A549 treated with CORT108297 at 1 μM for 4 hours (cell line): ENCODE results near the gene NEIL3. TPM values are rescaled to one million over a fixed set of nuclear protein-coding genes. Genes with fewer than 3 reads are reported as not detected.

Experiments used
- total RNA-seq: library from RNA; stranded (reverse); fragments of 200-300 nt; extraction: Qiagen RNA extraction; gene quantifications from 5 replicates; pipeline ENCODE4 v1.2.3, GENCODE V29; 2022

NEIL3 gene, protein sequence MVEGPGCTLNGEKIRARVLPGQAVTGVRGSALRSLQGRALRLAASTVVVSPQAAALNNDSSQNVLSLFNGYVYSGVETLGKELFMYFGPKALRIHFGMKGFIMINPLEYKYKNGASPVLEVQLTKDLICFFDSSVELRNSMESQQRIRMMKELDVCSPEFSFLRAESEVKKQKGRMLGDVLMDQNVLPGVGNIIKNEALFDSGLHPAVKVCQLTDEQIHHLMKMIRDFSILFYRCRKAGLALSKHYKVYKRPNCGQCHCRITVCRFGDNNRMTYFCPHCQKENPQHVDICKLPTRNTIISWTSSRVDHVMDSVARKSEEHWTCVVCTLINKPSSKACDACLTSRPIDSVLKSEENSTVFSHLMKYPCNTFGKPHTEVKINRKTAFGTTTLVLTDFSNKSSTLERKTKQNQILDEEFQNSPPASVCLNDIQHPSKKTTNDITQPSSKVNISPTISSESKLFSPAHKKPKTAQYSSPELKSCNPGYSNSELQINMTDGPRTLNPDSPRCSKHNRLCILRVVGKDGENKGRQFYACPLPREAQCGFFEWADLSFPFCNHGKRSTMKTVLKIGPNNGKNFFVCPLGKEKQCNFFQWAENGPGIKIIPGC
- total RNA-seq: 11.2 to 14.4 TPM (median 13.0 TPM) in 5 replicates

DNA sequence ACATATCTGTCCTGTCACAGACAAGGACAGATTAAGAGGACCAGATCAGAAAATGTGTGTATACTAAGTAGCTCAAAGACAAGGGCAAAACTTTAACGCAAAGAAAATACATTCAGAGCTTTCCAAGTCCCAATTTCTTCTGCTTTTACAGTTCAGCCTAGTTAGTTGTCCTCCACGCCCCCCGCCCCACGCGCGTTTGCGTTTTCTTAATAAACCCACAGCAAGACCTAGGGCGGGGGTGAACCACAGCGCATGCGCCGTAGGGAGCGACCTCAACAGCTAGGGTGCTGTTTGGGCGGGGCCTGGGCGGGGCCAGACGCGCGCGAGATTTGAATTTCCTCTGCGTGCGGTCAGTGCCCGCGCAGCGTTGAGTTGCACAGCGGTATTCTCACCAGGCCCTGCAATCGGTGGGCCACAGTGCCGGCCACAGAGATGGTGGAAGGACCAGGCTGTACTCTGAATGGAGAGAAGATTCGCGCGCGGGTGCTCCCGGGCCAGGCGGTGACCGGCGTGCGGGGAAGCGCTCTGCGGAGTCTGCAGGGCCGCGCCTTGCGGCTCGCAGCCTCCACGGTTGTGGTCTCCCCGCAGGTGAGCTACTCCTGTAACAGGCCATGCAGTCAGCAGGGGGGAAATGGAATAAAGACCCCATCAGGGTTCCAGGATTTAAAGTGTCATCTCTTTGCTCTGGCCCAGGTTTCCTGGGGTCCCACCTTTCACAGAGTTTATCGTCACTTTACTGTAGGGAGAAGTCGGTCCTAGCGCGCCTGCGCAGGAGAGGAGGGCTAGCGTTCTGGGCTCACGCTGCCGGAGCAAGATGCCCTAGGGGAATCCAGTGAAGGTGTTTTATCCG is at the start of gene NEIL3:
Gene NEIL3 (plus strand): TSS at position 353 of the 850 bp plus-strand sequence. CDS start 80 bp downstream, at position 433.

Other genes starting within 250 kb of the NEIL3 start
- gene AGA, start 132.6 kb downstream of the NEIL3 start, total RNA-seq: 15.1 to 27.4 TPM (median 18.7 TPM) in 5 replicates